HepG2 (cell line): ENCODE measurements around the gene GNAS. TPM values are rescaled to one million over a fixed set of nuclear protein-coding genes. Genes with fewer than 3 reads are reported as not detected.
A peak's percentile ranks its signal among the peaks of the same experiment; 100 is the strongest.

Experiments
- ASH2L ChIP-seq: fragments of 300-600, 200-600 bp; sonication (generic); IDR thresholded peaks from 2 replicates; pipeline ENCODE4 v1.7.0; 2017; ENCODE audit warnings: low read depth, mild to moderate bottlenecking, moderate library complexity, mixed read lengths, low read length; ENCODE audit not compliant: insufficient read length
- CREBL2 ChIP-seq: sonication (generic); formaldehyde crosslinking; IDR thresholded peaks from 2 replicates; pipeline ENCODE4 v1.8.1; 2023; ENCODE audit warnings: missing genetic modification reagents, mild to moderate bottlenecking, borderline replicate concordance
- HNRNPLL ChIP-seq: fragments of 200-400 bp; formaldehyde crosslinking; IDR thresholded peaks from 2 replicates; pipeline ENCODE4 v1.6.1; 2017; ENCODE audit warnings: mild to moderate bottlenecking, low read depth, low read length; ENCODE audit not compliant: poor library complexity, severe bottlenecking
- RARG ChIP-seq: sonication (generic); formaldehyde crosslinking; IDR thresholded peaks from 2 replicates; pipeline ENCODE4 v1.4.0; 2020; ENCODE audit warnings: low read depth, mild to moderate bottlenecking, missing genetic modification reagents
- TBX3 ChIP-seq: fragments of 450-650 bp; IDR thresholded peaks from 2 replicates; pipeline ENCODE4 v1.6.1; 2017; ENCODE audit warnings: antibody characterized with exemption, mild to moderate bottlenecking, inconsistent platforms, borderline replicate concordance
- ZHX2 ChIP-seq, 2 experiments: sonication (generic) in 1 of 2; formaldehyde crosslinking in 1 of 2; IDR thresholded peaks; 2 replicates each; pipeline versions ENCODE4 v1.6.1 to v1.9.0; 2014 to 2022; ENCODE audit warnings: antibody characterized with exemption in 1 of 2, borderline replicate concordance in 1 of 2, inconsistent platforms in 1 of 2, low read depth in 1 of 2, missing genetic modification reagents in 1 of 2
- ZNF318 ChIP-seq: sonication (generic); formaldehyde crosslinking; IDR thresholded peaks from 2 replicates; pipeline ENCODE4 v1.4.0; 2020; ENCODE audit warnings: mild to moderate bottlenecking, missing genetic modification reagents
- ZNF784 ChIP-seq: sonication (generic); formaldehyde crosslinking; IDR thresholded peaks from 2 replicates; pipeline ENCODE4 v1.5.1; 2020; ENCODE audit warnings: missing genetic modification reagents, mild to moderate bottlenecking, borderline replicate concordance
- ZNF788 ChIP-seq: sonication (generic); formaldehyde crosslinking; IDR thresholded peaks from 2 replicates; pipeline ENCODE4 v1.5.0; 2020; ENCODE audit warnings: mild to moderate bottlenecking, missing genetic modification reagents, borderline replicate concordance
- polyA plus RNA-seq, 8 experiments: library from polyadenylated mRNA; depleted of rRNA in 3 of 8; stranded (reverse) in 7 of 8; unstranded in 1 of 8; fragments of >200 nt; fragmentation: Illumina TruSeq in 4 of 8; extraction: Trizol in 4 of 8; gene quantifications; 2 replicates each; pipeline versions ENCODE4 v1.2.1 to v1.2.3, GENCODE V29; 2011 to 2016; ENCODE audit warnings: low read depth in 4 of 8, missing spikeins in 1 of 8, mixed read lengths in 1 of 8; ENCODE audit not compliant: insufficient read depth in 1 of 8
- total RNA-seq, 5 experiments: library from RNA; depleted of rRNA; stranded (reverse); fragments of >200 nt; fragmentation: Illumina TruSeq; extraction: Trizol; gene quantifications; 2 replicates each; pipeline ENCODE4 v1.2.3, GENCODE V29; 2016; ENCODE audit warnings: low read depth in 1 of 5

Gene GNAS
- total and polyA plus RNA-seq, 2 of the 13 experiments (the other 11 are each of a cell fraction or from before 2014, with no cell fraction given) = 407 to 1,008 TPM

GRCh38 chr20:58892932-58893224 lies 40.4 kb downstream of the GNAS start (continued):
- TF ChIP-seq ZNF318 (CRISPR knock-in tag) (no peak), ZNF788 (no peak), CREBL2 (CRISPR knock-in tag) (no peak), RARG (CRISPR knock-in tag) (no peak), ZNF784 (CRISPR knock-in tag) (no peak), TBX3 (no peak), HNRNPLL (no peak), ZHX2 (IDR thresholded peaks at IDR 0.05; ENCODE audit: low read depth) (no peak), ZHX2 (CRISPR knock-in tag; IDR thresholded peaks at IDR 0.05; ENCODE audit: borderline replicate concordance) (no peak), ASH2L (peak; percentile 39)
